Uterus (tissue), 2 donors: Measurements from ENCODE around the gene CABCOCO1.

Experiments used
- CTCF ChIP-seq, 4 experiments: fragments of 200-600 bp in 2 of 4; fragments of 450-650 bp in 2 of 4; sonication (generic) in 2 of 4; IDR thresholded peaks; one replicate each; pipeline ENCODE4 v1.5.1; 2016 to 2019; ENCODE audit warnings: antibody characterized with exemption in 4 of 4, mild to moderate bottlenecking in 2 of 4, moderate library complexity in 1 of 4
- POLR2A ChIP-seq, 2 donors: fragments of 450-650 bp; IDR thresholded peaks; one replicate each; pipeline ENCODE4 v1.6.1; 2016; ENCODE audit warnings: antibody characterized with exemption in 2 of 2, mild to moderate bottlenecking in 1 of 2, moderate library complexity in 1 of 2

DNA sequence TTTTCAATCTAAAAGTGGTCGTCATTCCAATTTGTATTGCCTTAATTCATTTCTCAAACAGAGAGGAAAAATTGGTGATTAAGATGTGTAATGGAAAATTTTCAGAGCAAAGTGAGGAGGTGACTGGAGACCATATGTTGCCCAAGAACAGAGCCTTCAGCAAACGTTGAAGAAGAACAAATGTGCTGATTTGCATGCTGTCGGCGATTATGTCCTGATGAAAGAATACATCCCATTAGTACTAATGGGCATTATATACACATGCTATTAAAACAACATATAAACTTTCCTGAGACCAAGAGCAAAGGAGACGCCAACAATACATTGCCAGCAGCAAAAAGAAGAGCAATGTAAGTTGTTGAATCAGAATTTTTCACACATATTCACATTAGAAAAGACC lies 138.8 kb downstream of the CABCOCO1 start:
- TF ChIP-seq CTCF (IDR thresholded peaks at IDR 0.05) (no peak), POLR2A (IDR thresholded peaks at IDR 0.05) (no peak)
